SKM-1 treated with dmso at 0.1 percent for 144 hours (cell line): ENCODE measurements around the gene DLGAP4.
A peak's percentile ranks its signal among the peaks of the same experiment; 100 is the strongest.
"Not testable (repeated sequence)": the region's sequence is repeated elsewhere in the genome, so short reads cannot be mapped to it uniquely, and the experiment has no call there.

Experiments
- DNase-seq: peaks from one replicate; lab custom pipeline; 2025; ENCODE audit not compliant: unreplicated experiment; lab: John Stamatoyannopoulos, UW

The DLGAP4 gene

DNA sequence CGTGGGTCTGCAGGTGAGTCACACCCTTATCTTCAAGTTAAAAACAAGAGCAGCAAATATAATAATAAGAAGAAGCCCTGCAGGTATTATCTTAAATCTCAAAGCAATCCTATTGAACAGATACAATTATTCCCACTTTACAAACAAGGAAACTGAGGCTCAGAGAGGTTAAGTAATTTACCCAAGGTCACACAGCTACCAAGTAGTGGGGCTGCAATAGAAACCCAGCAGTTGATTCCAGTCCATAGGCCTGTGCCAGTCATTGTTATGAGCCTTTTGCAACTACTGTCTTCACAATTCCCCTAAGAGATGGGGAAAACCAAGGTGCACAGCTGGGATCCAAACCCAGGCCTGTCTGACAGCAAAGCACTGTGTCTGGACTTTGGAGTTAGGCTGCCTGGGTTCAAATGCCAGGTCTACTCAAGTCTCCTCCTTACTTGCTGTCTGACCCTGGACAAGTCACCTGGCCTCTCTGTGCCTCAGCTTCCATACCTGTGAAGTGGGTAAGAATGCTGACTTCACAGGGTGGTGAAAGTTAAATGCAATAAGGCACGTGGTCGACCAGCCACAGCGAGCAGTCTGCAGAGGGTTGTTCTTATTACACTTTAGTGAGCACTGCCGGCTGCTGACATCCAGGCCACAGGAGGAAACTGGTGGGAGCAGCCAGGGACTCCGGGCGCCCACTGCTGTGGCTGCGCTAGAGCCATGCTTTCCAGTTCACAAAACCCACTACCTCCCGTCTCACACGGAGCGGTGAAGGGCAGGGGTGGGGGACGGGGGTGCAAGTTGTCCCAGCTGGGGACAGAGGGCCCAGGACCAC is 241.3 kb downstream of the DLGAP4 start:
- no peak for DNase-seq

DNA sequence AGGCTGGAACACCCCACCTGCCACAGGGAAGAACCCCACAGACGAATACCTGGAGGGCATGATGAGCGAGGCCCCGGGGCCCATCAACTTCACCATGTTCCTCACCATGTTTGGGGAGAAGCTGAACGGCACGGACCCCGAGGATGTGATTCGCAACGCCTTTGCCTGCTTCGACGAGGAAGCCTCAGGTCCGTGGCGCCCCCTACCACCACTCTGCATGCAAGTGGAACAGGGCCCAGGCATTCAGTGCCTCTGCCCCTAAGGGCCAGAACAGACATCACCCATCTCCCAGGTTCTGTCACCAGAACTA is 241.8 kb downstream of the DLGAP4 start:
- DNase-seq, result no peak

DNA sequence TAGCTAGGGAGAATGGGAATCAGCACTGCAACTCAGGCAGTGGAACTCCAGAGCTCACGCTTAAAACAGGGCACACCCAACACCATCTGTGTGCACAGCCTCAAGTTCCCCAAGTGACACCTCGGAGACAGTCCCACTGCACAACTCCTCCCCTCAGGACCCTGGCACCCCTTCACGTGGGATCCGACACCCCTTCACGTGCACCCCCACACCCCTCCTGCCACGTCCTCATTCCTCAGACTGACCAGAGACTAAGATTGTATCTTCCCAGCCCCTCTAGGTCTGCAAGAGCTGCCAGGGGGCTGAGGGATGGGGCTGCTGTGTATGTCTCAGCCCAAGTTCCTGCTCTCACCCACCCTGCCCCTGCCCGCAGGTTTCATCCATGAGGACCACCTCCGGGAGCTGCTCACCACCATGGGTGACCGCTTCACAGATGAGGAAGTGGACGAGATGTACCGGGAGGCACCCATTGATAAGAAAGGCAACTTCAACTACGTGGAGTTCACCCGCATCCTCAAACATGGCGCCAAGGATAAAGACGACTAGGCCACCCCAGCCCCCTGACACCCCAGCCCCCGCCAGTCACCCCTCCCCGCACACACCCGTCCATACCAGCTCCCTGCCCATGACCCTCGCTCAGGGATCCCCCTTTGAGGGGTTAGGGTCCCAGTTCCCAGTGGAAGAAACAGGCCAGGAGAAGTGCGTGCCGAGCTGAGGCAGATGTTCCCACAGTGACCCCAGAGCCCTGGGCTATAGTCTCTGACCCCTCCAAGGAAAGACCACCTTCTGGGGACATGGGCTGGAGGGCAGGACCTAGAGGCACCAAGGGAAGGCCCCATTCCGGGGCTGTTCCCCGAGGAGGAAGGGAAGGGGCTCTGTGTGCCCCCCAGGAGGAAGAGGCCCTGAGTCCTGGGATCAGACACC is 242.8 kb downstream of the DLGAP4 start:
- DNase-seq, result no peak

DNA sequence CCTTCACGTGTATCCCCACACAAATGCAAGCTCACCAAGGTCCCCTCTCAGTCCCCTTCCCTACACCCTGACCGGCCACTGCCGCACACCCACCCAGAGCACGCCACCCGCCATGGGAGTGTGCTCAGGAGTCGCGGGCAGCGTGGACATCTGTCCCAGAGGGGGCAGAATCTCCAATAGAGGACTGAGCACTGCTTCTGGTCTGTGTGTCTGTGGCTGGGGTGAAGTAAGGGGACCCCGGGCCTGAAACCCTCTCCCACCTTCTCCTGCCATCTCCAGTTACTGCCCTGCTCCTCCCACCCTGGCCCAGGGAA is 243.4 kb downstream of the DLGAP4 start:
- DNase-seq, result no peak

DNA sequence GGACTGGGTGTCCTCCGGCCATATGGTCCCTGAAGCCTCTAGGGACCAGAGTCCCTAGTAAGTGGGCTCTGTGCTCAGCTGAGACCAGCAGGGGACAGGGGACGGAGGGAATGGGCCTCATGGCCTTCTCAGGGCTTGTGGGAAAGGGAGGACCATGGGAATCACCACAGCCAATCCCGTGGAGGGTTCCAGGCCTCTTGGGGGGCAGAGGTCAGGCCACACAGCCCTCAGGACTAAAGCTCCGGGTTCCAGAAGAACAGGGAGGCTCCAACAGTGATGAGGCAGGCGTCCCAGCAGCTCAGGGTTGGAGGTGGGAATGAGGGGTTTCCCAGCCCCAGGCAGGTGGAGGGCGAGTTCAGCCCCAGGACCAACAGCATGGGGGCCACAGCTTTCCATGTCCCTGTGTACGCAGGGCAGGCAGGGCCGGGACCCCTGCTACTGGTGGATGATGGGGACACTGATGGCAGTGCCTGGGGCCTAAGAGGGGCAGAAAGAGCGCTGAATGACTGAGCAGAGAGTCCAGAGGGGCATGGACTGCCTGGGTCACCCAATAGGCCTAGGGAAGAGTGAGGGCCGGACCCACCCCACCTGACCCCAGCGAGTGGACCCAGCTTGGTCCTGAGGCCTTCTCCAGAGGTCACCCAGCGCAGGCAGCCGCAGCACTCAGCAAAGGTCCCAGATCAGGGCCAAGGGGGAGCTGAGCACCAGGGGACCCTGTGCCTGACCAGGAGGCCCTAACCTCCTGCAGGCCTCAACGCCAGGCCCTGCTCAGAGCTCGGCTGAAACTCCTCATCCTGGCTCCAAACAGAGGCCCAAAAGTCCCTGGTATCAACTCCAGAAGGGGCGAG is 244.0 kb downstream of the DLGAP4 start:
- DNase-seq, result no peak

DNA sequence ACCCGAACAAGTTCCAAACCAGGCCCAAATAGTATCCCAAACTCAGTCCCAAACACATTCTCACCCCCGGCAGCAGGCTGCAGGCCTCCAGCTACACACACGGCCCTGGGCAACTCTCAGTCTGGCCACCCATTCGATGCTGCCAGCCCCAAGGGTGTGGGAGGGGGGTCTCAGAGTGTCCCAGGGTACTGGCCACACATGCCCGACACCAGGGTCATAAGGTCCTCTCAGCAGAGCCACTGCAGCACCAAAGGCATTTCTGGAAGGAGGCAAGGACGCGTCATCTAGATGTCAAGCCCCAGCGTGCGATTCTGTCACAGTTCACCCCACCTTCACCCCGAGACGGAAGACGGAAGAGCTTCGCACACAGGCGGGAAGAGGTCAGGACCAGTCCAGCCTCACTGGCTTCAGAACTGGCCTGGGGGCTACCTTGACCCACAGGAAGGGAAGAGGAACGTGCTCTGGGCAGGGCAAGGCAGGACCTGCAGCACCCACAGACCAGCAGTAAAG is 244.7 kb downstream of the DLGAP4 start:
- DNase-seq, result no peak

DNA sequence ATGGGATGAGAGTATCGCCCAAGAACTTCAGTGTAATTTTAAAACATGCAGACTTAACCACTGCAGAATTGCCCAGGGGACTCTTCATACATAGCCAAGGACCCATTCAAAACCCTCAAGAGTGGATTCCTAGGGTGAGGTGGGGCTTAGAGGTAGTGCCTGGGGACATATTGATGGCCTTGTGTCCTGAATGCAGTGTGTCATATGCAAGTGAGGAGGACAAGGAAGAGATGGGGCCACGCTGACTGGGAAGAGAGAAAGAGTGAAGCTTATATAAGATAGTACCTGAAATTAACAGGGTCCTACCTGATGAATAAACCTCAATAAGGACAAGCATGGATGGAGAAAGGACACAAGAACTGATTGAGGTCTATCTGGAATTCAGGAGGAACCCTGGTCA is 249.1 kb downstream of the DLGAP4 start:
- DNase-seq, result no peak

DNA sequence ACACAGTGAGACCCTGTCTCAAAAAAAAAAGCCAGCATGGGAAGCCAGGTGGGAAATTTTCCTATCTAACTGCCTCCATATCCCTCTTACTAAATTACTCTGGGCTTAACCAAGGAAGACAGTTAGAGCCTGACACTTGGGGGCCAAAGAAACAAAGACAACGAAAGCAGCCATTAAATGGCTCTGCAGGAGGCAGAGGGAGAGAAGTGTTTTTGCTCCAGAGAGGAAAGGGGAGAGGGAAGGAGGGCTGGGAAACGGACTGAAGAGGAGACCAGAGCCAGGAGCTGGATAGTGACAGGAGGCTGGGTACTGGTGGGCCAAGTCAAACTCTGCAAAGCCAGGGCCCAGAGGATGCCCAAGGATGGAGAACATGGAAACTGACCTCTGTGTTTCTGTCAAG is 256.6 kb downstream of the DLGAP4 start:
- no peak for DNase-seq

DNA sequence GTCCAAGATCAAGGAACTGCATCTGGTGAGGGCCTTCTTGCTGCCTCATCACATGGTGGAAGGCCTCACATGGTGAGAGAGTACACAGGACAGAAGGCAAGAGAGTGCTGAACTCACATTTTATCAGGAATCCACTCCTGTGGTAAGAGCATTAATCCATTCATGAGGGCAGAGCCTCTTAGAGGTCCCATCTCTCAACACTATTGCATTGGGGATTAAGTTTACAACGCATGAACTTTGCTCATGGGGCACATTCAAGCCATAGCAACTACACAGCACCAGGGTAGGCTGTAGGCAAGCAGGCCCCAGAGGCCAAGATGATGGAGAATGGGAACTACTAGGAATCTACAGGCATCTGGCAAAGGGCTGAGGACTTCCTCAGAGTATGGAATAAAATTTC is 257.2 kb downstream of the DLGAP4 start:
- no peak for DNase-seq

DNA sequence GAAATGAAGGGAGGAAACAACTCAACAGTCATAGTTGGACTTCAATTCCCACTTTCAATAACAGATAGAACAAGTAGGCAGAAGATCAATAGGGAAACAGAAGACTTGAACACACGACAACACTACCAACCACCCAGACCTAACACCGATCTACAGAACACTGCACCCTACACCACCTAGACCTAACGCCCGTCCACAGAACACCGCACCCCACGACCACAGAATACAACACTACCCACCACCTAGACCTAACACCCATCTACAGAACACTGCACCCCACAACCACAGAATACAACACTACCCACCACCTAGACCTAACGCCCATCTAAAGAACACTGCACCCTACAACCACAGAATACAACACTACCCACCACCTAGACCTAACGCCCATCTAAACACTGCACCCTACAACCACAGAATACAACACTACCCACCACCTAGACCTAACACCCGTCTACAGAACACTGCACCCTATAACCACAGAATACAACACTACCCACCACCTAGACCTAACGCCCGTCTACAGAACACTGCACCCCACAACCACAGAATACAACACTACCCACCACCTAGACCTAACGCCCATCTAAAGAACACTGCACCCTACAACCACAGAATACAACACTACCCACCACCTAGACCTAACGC is 258.1 kb downstream of the DLGAP4 start:
- not testable (repeated sequence) for DNase-seq

DNA sequence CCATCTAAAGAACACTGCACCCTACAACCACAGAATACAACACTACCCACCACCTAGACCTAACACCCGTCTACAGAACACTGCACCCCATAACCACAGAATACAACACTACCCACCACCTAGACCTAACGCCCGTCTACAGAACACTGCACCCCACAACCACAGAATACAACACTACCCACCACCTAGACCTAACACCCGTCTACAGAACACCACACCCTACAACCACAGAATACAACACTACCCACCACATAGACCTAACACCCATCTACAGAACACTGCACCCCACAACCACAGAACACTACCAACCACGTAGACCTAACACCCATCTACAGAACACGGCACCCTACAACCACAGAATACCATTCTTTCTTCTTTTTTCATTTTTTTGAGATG is 258.6 kb downstream of the DLGAP4 start:
- DNase-seq, result not testable (repeated sequence)

DNA sequence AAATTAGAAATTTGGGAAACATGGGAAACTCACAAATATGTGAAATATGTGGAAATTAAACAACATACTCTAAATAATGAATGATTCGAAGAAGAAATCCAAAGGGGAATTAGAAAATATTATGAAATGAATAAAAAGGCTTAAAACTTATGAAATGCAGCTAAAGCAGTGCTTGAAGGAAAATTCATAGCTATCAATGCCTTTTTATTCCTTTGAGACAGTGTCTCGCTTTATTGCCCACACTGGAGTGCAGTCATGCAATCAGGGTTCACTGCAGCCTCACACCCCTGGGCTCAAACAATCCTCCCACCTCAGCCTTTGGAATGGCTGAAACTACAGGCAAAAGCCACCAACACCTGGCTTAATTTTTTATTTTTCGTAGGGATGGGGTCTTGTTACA is 259.4 kb downstream of the DLGAP4 start:
- DNase-seq, result no peak

DNA sequence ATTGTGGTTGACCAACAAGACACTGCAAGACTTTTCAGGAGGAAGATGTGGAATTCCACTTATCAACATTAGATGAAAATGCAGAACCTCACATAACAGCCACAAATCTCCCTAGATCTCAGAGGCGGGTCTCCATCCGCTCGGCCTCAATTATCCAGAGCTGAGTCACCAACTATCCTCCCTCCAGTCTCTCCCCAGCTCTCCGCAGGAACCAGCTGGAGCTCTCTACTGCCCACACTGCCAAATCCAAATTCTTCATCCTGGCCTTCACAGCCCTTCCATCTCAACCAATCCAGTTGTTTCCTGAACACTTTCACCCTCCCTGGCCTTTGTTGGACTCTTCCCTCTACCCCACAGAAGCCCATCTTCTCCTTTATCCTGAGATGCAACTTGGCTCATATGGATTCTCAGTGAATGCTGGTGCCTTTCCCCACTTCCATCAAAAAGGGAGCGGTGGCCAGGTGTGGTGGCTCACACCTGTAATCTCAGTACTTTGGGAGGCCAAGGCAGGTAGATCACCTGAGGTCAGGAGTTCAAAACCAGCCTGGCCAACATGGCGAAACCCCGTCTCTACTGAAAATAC is 263.8 kb downstream of the DLGAP4 start:
- DNase-seq, result no peak

DNA sequence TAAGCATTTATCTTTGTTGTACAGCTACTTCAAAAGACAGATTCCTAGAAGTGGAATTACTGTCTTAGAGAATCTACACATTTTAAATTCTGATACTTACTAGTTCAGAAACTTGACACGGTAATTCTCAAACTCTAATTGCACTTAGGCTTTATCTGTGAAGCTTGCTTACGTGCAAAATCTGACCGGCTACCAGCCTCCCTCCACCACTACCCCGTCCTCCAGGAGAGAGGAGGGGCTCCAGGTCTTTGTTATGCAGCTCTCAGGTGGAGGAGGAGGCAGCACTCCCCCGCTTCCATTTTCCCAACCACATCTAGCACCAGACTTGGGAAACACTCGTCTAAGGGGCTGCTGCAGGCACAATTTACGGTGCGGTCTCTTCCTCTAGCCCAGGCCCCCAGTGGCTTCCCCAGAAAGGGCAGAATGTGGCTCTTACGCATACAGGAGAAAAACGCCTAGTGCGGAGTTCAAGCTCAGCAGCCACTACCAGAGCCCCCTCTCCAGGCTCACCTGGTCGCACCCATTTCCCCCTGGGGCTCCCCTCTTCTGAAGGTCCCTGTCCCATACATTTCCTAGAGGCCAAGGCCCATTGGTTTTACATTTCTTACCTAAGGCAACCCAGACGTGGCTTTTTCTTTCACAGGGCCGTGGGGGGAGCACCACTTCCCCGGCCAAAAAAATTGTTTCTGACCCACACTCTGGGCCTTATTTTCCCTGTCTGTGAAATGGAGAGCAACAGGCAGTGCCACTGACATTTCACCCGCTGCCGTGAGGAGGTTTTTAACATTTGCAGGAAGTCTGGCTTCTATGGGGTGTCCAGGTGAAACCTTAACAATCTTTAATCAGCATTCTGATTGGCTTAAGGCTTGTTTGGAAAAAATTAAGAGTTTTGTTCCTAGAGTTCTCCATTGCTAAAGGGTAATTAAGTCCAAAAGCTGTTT is 265.7 kb downstream of the DLGAP4 start:
- no peak for DNase-seq

DNA sequence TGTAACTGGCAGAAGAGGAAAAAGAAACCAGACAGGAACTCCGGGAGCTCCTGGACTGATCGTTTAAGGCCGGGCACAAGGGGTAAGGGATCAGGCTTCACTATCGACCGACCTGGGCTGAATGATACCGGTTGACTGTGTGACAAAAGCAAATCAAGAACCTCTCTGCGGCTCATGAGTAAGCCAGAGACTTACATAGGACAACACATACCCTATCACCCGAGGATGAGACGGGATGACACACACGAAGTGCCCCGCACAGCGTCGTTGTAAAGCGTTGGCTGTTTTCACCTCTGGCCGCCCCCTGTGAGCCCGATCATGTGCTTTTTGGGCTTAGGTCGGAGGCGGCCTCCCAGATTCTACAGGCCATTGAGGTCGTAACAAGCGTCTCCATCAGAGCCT is 266.6 kb downstream of the DLGAP4 start:
- no peak for DNase-seq

DNA sequence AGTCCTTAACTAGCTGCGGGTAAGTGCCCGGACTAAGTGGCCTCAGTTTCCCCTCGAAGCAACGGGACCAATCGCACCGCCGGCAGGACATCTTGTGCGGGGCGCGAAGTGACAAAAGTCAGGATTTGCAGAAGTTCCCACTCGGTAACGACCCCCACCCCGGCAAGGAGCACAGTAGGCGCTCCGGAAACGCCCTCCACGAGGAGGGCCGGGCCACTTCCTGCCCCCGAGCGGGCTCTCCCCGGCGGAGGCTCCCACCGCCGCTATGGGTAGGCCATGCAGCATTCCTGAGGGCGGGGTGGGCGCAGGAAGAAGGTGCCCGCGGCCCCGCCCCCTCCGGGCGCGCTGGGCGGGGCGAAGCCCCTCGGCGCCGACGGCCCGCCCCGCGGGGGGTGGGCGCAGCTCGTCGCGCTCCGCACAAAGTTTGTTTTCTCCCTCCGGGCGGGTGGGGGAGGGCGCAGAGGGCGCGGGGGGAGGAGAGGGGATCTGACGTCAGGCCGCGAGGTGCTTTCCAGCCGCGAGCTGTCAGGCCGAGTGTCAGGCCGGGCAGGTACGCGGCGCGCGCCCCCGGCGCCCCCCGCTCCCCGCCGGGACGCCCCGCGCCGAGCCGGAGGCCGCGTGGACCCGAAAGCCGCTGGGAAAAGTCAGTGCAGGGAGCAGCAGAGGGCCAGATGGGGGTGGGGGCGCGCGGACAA is 267.1 kb downstream of the DLGAP4 start, which contains the start of gene TGIF2:
TSS of gene TGIF2 (plus strand) at position 495 of the 695 bp plus-strand sequence. CDS start 5,178 bp downstream, outside the sequence.
- peak; percentile 60 for DNase-seq

DNA sequence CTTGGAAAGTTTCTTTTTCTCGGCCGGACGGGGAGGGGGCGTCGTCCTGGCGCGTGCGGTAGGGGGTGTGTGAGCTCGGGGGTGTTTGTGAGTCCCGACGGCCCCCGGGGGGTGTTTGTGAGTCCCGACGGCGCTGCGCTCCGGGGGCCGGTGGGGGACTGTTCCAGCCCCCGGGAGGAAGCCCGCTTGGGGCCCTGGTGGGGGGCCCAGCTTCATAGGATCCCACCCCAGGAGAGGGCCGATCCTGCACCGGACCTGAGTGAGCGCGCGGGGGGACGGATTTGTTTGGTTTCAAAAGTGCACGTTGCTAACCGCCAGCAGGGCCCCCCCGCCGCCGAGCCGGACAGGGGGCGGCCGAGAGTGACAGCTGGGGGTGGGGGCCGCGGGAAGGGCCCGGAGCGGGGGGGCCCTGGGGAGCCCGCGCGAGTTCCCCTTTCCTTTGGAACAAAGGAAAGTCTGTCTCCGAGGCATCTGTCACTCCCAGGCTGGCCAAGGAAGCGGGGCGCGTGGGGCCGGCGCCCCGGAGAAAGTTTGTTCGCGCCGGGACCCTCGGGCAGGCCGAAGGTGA is 267.7 kb downstream of the DLGAP4 start:
- peak; percentile 39 for DNase-seq
